SHP77 (cell line): ENCODE data around the gene CENPF.
"Not testable (repeated sequence)": the region's sequence is repeated elsewhere in the genome, so short reads cannot be mapped to it uniquely, and the experiment has no call there.

Experiments used
- DNase-seq, 2 experiments: peaks; one replicate each; lab custom pipeline; 2025; lab: John Stamatoyannopoulos, UW

CENPF gene

DNA sequence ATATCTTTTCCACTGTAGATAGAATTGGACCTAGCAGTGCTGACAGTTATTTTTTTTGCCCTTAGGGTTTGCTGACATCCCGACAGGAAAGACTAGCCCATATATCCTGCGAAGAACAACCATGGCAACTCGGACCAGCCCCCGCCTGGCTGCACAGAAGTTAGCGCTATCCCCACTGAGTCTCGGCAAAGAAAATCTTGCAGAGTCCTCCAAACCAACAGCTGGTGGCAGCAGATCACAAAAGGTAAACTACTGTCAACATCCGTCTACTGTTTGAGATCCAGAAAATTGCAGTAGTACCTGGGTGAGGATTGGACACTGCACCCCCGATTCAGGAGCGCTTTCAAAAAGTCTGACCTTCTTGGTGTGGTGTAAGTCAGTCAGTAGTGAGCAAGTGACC, 55.8 kb downstream of the CENPF start:
- DNase-seq = peak in 1 of 2 experiments; percentile 1

DNA sequence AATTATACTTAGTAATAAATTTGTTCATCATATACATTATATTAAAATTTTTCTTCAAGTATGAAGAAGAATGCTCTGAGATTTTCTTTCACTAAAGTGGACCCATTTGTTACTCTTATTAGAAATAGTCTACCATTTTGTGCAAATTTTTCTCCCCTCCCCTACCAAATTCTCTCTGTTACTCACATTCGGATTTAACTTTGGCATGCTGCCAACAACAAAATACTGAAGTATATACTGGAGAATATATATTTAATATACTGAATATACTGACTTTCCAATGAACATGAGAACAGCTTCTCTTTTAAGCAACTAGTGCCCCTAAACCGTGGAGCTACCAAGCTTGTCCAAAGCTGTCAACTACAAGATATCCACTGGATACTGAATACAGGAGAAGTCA, 57.2 kb downstream of the CENPF start:
- no peak for DNase-seq

DNA sequence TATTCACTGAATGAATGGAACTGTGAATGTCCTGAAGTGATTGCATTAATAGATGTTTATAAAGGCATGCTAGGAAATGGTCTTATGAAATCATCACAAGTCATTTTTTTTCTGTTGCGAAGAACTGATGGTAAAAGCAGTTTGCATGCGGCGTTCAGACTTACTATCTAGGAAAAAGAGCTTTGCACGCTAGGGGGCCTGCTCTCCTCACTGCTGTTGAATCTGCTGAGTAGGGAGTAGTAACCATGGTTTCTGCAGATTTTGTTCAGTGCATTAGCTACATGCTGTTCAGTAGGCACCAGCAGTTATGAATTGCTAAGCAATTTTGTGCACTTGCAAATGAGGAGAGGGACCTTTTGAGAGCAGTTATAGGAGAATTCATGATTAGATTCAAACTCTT, 57.9 kb downstream of the CENPF start:
- DNase-seq = no peak

DNA sequence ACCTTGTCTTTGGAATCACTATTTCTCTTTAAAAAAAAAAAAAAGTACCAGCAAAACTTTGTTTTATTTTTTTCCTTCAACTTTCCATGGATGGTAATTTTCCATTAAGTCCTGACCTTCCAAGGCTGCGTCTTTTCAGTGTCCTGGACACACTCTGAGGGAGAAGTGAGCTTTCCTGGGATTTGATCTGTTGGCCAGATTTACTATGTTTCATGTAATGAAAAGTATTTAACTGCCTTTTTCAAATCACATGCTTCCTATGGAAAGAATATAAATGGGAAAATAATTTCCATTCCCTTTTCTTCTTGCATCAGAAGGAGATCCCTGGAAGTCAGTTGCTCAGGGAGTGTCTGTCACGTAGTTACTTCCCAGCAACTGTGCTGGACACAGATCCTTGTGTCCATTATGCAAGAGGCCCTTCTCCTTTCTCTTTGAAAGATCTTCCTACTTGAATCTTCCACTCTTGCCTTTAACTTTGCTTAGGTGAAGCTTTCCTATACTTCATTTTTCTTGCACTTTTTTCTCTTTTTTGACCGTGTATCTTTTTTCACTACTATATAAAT, 59.3 kb downstream of the CENPF start:
- no peak for DNase-seq

DNA sequence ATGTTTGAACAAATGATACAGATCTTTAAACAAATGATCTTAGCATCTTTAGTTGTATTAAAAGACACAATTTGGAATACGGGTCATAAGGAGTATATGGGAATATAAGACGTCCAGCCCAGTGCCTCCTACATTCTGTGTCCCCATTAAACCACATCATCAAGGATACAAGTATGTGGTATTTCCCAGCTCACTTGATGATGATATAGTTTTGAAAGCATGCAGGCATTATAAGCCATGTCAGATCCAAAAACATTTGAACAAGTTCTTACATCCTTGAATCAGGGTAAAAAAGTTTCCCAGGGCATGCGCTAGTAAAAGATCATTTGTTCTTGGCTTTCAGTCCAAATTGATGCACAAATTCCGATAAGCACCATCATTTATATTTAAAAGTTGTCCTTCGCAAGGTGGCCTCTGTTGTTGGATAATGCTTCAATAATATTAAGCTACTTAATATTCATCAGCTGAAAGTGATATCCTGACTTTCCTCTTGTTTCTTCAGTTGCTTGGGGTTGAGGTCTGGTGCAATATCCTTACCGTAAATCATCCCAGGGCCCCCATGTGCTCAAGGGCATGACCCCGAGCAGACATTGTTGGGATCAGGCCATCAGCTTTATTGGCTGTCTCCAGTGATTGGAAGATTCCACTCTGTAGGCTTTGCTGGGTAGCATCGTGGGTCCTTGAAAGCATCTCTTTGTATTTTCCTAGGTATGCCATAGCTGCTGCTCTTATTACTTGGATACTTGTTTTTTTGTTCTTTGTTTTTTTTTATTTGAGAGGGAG, 61.8 kb downstream of the CENPF start:
- no peak for DNase-seq

DNA sequence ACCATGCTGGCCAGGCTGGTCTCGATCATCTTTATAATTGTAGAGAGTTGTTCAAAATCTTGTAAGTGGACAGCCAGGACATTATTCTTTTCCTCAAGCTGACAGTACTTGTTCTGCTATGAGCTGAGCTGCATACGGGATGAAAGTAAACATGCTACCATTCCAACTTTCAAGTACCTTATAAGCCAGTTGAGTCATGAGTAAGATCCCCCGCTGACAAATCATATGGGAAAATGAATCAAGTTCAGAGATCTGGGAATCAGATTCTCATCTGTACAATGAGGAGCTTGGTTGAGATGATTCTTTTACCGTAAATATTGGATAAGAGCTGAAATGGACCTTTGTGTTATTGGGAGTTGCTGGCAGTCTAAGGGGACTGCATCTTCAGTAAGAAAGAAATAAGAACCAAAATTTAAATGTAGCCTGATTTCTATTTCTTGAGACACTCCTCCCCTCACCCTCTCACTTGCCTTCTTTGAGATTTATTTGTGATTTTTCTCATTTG, 62.7 kb downstream of the CENPF start:
- no peak for DNase-seq

DNA sequence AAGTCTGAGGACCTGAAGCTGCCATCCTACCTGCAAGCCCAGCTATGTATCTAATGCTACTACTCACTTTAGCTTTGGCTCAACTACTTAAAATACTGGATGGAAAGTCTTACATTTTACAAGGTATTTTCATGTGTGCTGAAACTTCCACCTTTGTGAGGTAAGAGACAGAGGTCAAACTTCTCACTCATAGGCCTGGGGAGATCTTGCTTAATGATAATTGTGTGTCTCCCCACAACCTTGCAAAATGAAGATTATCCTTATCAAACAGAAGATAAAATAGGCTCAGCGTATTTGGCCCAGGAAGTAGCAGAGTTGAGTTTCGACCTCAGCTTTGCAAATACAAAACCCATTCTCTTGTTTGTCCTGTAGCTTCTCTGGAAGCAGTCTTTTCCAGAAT, 63.7 kb downstream of the CENPF start:
- DNase-seq = no peak

DNA sequence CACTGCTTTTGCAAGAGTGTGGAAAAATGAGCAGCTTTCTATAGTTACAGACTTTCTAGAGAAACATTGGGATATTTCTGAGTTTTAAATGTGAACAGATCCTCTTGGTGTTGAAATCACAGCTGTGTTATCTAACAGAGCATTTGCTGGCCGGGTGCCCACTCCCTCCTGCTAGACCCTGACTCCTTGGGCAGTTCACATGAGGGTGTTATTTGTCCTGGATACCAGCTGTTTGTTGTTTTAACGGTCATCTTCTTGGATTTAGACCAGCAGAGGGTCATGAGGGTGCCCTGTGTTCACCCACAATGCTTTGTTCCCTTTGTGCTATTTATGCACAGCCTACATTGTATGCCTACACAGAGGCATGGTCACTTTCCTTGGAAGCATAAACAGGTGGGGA, 67.1 kb downstream of the CENPF start:
- DNase-seq = no peak

DNA sequence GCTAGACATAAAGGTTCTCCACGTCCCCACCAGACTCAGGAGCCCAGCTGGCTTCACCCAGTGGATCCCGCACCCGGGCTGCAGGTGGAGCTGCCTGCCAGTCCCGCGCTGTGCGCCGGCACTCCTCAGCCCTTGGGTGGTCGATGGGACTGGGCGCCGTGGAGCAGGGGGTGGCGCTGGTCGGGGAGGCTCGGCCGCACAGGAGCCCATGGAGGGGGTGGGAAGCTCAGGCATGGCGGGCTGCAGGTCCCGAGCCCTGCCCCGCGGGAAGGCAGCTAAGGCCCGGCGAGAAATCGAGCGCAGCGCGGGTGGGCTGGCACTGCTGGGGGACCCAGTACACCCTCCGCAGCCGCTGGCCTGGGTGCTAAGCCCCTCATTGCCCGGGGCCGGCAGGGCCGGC, 70.0 kb downstream of the CENPF start:
- not testable (repeated sequence) for DNase-seq

DNA sequence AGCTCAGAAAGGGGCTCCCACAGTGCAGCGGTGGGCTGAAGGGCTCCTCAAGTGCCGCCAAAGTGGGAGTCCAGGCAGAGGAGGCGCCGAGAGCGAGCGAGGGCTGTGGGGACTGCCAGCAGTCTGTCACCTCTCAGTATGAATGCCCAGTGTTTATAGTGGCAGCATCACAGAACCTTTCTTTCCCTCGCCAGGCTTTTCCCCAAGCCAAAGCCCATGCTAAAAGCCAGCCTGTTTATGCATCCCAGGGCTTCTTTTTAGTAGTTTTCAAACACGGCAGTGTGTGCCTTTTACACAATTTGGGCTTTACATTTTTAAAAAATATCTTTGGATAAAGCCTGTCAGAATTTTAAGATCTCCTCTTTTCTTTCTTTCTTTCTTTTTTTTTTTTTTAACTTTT, 70.6 kb downstream of the CENPF start:
- DNase-seq = no peak

DNA sequence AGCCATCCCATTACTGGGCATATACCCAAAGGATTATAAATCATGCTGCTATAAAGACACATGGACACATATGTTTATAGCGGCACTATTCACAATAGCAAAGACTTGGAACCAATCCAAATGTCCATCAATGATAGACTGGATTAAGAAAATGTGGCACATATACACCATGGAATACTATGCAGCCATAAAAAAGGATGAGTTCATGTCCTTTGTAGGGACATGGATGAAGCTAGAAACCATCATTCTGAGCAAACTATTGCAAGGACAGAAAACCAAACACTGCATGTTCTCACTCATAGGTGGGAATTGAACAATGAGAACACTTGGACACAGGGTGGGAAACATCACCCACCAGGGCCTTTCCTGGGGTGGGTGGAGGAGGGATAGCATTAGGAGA, 72.5 kb downstream of the CENPF start:
- not testable (repeated sequence) for DNase-seq

DNA sequence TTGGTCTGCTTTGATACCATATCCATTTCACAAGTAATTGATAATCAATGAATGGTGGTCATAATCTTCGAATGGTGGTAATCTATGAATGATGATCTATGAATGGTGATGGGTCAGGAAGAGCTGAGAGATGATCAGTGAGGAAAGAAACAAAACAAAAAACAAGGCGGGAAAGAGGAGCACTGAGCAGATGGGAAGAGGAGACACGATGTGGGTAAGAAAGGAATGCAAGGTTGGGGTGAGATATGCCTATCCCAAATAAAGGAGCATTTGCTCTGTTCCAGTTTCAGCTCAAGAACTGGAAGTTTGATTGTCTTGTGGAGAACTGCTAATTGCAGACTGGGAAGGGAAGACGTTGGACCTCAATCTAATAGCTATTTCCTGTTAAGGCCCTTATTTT, 73.8 kb downstream of the CENPF start:
- DNase-seq = no peak

DNA sequence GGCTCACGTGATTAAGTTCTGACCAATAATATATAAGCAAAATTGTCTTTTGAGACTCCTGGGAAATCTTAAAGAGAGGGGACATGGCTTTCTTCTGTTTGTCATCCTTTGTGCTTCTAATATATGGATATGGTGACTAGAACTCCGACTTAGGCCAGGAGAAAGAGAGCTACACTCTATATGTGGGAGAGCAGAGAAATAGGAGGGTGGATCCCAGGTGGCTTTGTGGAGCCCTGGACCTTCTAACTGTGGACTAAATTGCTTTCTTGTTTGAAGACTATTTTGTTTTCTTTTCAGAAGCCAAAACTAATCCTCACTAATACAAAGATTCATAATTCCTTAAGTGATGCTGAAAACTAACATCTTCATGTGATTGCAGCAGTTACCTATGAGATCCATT, 75.0 kb downstream of the CENPF start:
- DNase-seq = no peak

DNA sequence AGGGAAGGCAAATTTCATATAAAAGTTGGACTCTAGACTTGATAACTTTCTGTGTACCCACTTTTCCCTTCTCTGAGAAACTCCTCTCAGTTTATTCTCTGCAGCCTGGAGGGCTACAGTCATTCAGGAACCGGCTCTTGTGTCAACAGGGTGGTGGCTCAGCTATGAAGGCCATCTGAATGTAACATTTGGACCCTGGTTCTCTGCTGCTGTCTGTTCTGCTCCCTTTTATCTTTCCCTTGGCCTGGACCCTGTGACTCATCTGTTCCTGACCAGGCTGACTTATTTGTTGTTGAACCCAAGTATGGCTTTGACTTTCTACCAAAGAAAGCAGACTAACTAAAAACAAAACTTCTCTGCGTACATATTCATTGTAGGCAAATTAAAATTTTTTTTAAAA, 75.4 kb downstream of the CENPF start:
- DNase-seq = no peak

DNA sequence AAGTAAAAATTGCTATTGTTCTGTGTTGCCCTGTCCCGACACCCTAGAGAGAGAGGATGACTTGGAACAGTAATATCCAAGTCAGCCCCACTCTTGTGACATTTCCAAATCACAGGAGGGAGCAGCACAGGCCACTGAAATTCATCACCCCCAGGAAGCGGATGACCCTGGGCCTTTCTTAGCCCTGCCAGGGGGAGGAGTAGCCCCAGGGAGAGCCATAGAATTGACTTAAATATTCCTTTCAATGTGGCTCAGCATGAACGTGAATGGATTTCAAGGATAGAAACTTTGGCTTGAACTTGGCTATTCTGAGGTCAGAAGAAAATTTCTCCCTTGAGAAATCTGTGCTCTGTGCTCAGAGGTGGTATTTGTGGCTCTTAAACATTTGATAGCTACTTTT, 80.6 kb downstream of the CENPF start:
- no peak for DNase-seq

DNA sequence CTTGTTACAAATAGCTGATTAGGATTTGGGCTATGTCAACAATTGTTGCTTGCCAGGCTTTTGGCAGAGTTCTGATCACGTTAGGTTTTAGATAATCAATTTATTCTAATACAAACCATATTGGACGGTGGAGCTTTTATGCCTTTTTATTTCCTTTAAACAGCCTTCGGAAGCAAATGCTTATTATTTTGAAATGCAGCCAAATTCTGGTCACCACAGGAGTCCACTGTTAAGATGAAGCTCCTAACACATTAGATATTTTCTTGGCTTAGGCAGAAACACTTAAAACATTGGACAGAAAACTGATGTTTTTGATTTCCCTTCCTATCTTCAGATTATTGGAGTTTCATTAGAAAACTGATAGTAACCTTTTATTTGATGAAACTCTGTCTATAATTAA, 82.9 kb downstream of the CENPF start:
- DNase-seq = no peak

DNA sequence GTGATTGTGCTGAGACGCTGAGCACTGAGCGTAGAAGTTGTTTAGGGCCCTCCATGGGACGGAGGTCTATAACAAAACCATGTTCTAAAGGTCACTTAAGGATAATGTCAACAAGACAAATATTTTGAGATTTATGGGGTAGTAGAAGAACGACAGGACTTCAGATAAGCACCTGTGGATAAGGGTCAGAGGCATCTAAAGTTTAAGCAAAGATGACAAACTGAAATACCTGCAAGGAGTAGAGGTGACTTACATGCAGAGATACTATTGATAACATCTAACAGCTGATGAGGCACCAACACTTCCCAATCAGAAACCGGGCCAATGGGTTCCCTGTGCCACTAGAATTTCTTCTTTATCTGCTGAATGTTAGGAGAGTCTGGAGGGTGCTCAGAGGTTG, 83.5 kb downstream of the CENPF start:
- DNase-seq = no peak

DNA sequence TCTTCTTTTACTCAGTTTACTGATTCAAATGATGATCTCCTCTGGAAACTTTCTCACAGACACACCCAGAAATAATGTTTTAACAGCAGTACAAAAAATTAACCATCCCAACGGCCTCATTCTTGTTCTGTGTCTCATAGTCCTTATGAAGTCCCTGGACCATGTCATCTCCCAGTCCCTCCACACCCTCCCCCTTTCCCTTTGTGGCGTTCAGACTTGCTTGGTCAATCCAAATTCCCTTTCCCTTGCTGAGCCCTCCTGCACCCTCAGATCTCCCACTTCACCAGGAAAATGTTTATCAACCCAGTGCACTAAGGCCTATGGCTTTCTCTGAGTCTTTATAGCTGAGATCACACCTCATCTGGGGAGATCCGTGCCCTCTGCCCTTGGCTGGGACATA, 85.9 kb downstream of the CENPF start:
- DNase-seq = no peak

DNA sequence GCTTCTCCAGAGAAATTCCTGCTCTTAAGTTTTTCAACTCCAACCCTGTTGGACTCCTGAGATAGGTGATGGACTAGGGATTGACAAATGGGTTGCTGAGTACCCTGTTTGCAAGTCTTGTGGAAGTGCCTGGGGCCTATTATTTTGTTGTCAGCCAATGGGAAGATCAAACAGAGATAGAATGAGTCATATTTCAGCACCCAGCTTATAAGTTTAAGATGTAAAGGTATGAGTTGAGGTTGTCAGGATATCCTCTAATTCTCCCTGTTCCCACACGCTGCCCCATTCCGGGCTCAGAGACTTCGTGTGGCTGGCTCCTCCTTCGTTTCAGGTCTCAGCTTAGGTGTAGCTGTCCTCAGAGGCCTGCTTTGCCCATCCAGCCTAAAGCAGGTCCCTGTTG, 91.8 kb downstream of the CENPF start:
- no peak for DNase-seq

DNA sequence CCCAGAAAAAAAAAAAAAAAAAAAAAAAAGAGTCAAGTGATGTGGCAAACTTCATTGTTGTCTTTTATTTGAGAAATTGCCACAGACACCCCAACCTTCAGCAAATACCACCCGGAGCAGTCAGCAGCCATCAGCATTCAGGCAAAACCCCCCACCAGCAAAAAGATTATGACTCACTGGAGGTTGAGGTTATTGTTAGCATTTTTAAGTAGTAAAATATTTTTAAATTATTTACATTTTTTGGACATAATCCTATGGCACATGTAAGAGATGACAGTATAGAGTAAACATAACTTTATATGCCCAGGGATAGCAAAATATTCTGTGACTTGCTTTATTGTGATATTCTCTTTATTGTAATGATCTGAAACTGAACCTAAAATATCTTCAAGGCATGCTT, 95.6 kb downstream of the CENPF start:
- DNase-seq = no peak

DNA sequence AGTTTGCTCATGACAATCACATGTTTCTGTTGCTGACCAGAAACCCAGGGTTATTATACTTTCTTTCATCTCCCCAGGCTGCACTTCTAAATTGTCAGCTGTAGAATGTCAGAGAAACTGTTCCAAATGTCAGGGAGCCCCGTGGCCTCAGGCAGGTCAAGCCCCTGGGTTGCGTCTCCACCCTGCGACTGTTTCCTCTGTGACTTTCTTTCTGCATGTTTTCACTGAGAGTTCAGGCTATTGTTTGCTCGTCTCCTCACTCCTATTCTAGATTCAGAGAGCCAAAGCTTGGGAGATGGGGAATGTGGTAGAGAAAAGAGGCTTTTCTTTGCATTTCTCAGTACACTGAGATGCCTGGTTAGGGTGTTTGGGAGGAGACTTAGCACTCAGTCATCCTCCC, 97.4 kb downstream of the CENPF start:
- no peak for DNase-seq

DNA sequence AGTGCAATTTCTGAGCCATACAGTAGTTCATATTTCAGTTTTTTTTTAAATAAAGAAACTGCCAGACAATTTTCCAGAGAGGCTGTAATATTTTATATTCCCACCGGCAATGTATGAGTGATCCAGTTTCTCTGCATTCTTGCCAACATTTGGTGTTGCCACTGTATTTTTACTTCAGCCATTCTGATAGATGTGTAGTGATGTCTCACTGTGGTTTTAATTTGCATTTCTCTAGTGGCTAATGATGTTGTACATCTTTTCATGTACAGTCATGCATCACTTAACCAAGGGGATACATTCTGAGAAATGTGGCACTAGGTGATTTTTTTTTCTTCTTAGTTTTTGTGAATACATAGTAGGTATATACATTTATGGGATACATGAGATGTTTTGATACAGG, 99.6 kb downstream of the CENPF start:
- DNase-seq = no peak

DNA sequence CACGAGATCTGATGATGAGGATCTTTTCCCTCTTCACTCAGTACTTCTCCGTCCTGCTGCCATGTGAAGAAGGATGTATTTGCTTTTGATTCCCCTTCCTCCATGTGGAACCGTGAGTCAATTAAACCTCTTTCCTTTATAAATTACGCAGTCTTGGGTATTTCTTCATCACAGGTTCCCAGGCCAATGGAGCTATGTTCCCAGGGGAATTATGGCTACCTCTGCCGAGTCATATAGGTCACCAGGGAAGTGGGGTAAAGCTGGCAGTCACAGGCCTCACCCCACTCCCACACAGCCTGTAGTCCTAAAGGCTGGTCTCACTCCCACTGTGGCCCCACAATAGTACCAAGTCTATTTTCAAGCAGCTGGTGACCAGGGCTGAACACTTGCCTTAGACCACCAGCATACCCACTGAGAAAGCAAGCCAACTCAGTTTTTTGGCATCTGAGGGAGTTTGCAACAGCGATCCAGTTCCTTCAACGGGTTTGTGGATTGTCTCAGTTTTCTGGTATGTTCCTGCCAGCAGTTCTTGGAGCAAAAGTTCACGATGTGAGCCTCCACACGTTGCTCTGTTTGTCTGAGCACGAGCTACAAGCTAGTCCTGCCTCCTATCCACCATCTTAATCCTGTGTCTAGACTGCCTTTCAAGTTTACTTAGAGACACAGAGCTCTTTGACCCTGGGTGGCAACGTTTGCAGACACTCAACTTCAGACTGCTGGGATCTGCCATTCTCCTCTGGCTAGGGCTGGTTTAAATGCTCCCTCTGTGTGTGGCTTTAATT, 104.5 kb downstream of the CENPF start:
- no peak for DNase-seq
